ENCODE data around the gene KIAA1217.

DNA sequence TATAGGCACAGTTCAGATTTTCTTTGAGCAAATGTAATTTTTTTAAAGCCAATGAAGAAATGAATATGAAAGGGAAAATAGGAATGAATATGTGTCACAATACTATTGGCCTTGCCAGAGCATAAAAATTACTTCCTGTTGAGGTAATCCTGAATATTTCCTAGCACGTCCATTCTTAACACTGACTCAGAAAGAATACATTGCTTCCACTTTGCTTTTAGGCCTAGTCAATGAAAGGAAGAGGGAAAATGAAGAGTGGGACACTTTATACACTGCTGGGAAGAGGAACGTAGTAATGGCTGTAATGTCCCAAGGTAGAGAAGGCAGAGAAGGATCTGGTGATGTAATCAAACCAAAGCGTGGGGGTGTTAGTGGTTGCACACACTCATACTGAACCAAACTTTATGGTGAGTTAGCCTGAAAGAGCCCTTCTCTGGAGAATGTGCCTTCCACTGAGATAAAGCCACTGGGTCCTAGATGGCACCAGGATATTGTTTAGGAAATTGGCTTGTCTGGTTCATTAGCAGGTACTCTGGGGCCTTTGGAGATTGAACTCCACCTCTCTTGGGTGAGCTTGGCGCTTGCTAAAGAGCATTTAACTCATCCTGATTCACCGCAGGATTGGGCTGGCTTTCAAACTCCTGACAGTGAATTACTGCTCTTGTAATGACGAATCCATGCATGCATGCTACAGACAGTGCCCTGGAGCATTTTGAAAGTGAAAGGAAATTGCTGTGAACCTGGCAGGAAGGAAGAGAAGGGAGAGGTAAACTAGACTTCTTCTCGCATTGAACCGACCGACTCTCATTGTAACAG, 254.9 kb downstream of the KIAA1217 start:
- TF ChIP-seq POLR2A (IDR thresholded peaks at IDR 0.05; ENCODE audit: low read depth) (no peak), EP300 (IDR thresholded peaks at IDR 0.05) (no peak), POLR2AphosphoS5 (IDR thresholded peaks at IDR 0.05) (no peak)
- TF ChIP-seq, protein P1, sequence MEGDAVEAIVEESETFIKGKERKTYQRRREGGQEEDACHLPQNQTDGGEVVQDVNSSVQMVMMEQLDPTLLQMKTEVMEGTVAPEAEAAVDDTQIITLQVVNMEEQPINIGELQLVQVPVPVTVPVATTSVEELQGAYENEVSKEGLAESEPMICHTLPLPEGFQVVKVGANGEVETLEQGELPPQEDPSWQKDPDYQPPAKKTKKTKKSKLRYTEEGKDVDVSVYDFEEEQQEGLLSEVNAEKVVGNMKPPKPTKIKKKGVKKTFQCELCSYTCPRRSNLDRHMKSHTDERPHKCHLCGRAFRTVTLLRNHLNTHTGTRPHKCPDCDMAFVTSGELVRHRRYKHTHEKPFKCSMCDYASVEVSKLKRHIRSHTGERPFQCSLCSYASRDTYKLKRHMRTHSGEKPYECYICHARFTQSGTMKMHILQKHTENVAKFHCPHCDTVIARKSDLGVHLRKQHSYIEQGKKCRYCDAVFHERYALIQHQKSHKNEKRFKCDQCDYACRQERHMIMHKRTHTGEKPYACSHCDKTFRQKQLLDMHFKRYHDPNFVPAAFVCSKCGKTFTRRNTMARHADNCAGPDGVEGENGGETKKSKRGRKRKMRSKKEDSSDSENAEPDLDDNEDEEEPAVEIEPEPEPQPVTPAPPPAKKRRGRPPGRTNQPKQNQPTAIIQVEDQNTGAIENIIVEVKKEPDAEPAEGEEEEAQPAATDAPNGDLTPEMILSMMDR (IDR thresholded peaks at IDR 0.05), result no peak

Data from esophagus muscularis mucosa (tissue), 4 donors.